Measurements from ENCODE around the gene CD164. TPM values are rescaled to one million over a fixed set of nuclear protein-coding genes. Genes with fewer than 3 reads are reported as not detected.

The CD164 gene
- total and polyA plus RNA-seq, 2 of the 13 experiments (the other 11 are each of a cell fraction or from before 2014, with no cell fraction given) = 222 to 293 TPM

DNA sequence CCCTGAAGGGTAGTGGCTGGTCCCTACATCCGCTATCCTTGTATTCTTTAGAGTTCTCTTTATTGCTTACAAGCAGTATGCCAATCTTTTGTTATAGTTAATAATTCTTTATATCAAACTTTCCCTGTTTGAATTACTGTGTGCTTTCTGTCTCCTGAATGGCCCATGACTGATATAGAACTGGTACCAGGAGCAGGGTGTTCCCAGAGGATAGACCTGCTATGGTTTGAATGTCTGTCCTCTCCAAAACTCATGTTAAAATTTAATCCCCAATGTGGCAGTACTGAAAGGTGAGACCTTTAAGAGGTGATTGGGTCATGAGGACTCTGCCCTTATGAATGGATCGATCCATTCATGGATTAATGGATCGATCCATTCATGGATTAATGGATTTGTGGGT, 26.0 kb downstream of the CD164 start (continued):
- TF ChIP-seq SP1 (IDR thresholded peaks at IDR 0.05) = no peak
- TF ChIP-seq SP1 (CRISPR knock-in tag; IDR thresholded peaks at IDR 0.05) = no peak
- TF ChIP-seq ZNF546 (CRISPR knock-in tag; conservative IDR thresholded peaks at IDR 0.05) = no peak
- TF ChIP-seq NKX3-1 (CRISPR knock-in tag; IDR thresholded peaks at IDR 0.05) = no peak
- TF ChIP-seq HNF1A (IDR thresholded peaks at IDR 0.05; ENCODE audit: low read depth) = no peak
- TF ChIP-seq HNF1A (CRISPR knock-in tag; IDR thresholded peaks at IDR 0.05; ENCODE audit: borderline replicate concordance) = no peak
- no peak for TF ChIP-seq ZNF251 (CRISPR knock-in tag; IDR thresholded peaks at IDR 0.05)
- TF ChIP-seq FLYWCH1 (CRISPR knock-in tag; IDR thresholded peaks at IDR 0.05) = no peak
- TF ChIP-seq ZFX (CRISPR knock-in tag; IDR thresholded peaks at IDR 0.05; ENCODE audit: low read depth) = no peak
- no peak for TF ChIP-seq ZNF724P (CRISPR knock-in tag; IDR thresholded peaks at IDR 0.05; ENCODE audit: borderline replicate concordance)
- no peak for TF ChIP-seq ZNF672 (CRISPR knock-in tag; IDR thresholded peaks at IDR 0.05)
- TF ChIP-seq ZBTB46 (CRISPR knock-in tag; IDR thresholded peaks at IDR 0.05; ENCODE audit: borderline replicate concordance) = no peak
- TF ChIP-seq MEIS2 (CRISPR knock-in tag; IDR thresholded peaks at IDR 0.05) = no peak

All from HepG2 (cell line).